ENCODE measurements around the gene STARD10.

DNA sequence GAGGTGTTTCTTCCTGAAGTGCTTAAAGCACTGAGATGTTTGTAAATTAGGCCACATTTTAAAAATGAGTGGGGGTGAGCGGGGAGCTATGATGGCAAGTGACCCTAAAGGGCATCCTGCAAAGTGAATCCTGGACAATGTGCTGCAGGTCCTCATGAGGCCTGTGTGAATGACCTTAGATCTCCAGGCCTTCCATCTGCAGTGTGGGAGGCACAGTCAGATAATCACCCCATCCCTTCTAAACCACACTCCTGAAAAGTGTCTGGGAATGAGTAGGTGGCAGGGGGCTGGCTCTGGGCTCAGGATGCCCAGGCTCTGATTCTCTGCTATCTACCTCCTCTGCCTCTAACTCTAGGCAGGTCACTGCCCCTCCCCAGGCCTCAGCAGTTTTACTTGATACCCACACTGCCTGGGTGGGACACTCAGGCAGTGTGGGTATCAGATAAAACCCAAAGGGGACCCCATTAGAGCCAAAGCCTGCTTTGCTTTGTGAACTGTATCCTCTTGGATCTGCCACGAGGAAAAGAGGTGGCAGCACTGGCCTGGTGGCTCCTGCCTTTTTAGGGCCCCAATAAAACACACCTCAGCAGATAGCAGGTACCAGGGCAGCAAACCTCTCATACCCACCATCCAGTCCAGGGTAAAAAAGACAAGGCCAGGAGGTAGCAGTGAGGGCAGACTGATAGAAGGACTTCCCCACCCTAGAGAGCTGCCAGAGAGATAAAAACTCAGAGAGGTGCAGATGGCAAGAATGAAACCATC, 10.5 kb downstream of the STARD10 start:
- TF ChIP-seq, protein P1, sequence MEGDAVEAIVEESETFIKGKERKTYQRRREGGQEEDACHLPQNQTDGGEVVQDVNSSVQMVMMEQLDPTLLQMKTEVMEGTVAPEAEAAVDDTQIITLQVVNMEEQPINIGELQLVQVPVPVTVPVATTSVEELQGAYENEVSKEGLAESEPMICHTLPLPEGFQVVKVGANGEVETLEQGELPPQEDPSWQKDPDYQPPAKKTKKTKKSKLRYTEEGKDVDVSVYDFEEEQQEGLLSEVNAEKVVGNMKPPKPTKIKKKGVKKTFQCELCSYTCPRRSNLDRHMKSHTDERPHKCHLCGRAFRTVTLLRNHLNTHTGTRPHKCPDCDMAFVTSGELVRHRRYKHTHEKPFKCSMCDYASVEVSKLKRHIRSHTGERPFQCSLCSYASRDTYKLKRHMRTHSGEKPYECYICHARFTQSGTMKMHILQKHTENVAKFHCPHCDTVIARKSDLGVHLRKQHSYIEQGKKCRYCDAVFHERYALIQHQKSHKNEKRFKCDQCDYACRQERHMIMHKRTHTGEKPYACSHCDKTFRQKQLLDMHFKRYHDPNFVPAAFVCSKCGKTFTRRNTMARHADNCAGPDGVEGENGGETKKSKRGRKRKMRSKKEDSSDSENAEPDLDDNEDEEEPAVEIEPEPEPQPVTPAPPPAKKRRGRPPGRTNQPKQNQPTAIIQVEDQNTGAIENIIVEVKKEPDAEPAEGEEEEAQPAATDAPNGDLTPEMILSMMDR (IDR thresholded peaks at IDR 0.05; ENCODE audit: control extremely low read depth in 1 of 3, insufficient read depth in 1 of 3, low read depth in 1 of 3, low read length in 3 of 3), result no peak
- TF ChIP-seq, protein P2, sequence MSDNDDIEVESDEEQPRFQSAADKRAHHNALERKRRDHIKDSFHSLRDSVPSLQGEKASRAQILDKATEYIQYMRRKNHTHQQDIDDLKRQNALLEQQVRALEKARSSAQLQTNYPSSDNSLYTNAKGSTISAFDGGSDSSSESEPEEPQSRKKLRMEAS (IDR thresholded peaks at IDR 0.05), result no peak
- TF ChIP-seq POU5F1 (IDR thresholded peaks at IDR 0.05; ENCODE audit: low read depth, low read length), result no peak
- TF ChIP-seq POLR2AphosphoS5 (IDR thresholded peaks at IDR 0.05; ENCODE audit: low read depth, low read length), result no peak
- no peak for TF ChIP-seq POLR2A (IDR thresholded peaks at IDR 0.05; ENCODE audit: control extremely low read depth in 1 of 2, low read depth in 2 of 2, low read length in 2 of 2)
- no peak for TF ChIP-seq ZNF274 (IDR thresholded peaks at IDR 0.05; ENCODE audit: borderline replicate concordance, extremely low read depth, low read length)
- no peak for TF ChIP-seq RAD21 (IDR thresholded peaks at IDR 0.05 in 1 of 2, conservative IDR thresholded peaks at IDR 0.05 in 1 of 2; ENCODE audit: low read depth in 2 of 2, low read length in 2 of 2)
- TF ChIP-seq JUN (IDR thresholded peaks at IDR 0.05; ENCODE audit: low read depth, low read length), result no peak

Data from H1 (cell line).